Neutrophil (primary cell): ENCODE data around the gene HNRNPR.
"Not testable (repeated sequence)": the region's sequence is repeated elsewhere in the genome, so short reads cannot be mapped to it uniquely, and the experiment has no call there.

ENCODE experiments used
- H3K27ac ChIP-seq: fragments of 200-600 bp; sonication (generic); 2 replicates; pipeline ENCODE4 v1.5.1; 2016; ENCODE audit warnings: mild to moderate bottlenecking, moderate library complexity
- H3K27me3 ChIP-seq: fragments of 200-600 bp; sonication (generic); 2 replicates; pipeline ENCODE4 v1.6.0; 2016; ENCODE audit warnings: mild to moderate bottlenecking
- H3K36me3 ChIP-seq: fragments of 200-600 bp; sonication (generic); 2 replicates; pipeline ENCODE4 v1.5.1; 2017
- H3K4me1 ChIP-seq, 2 experiments: fragments of 200-600 bp in 1 of 2; sonication (generic) in 1 of 2; 1 replicate in 1 of 2; 2 replicates in 1 of 2; pipeline versions ENCODE4 v1.5.1 to v1.6.1; 2013 to 2016; ENCODE audit warnings: low read depth in 1 of 2, low read length in 1 of 2, mild to moderate bottlenecking in 1 of 2, moderate library complexity in 1 of 2; ENCODE audit not compliant: control insufficient read depth in 1 of 2, insufficient read depth in 1 of 2
- H3K4me3 ChIP-seq, 2 experiments: fragments of 200-600 bp in 1 of 2; sonication (generic) in 1 of 2; 1 replicate in 1 of 2; 2 replicates in 1 of 2; pipeline ENCODE4 v1.5.1; 2013 to 2016; ENCODE audit warnings: low read depth in 1 of 2, low read length in 1 of 2, mild to moderate bottlenecking in 1 of 2, moderate library complexity in 1 of 2
- H3K9me3 ChIP-seq: fragments of 200-600 bp; sonication (generic); 2 replicates; pipeline ENCODE4 v1.5.1; 2016
- CTCF ChIP-seq: fragments of 200-600 bp; sonication (generic); IDR thresholded peaks from 2 replicates; pipeline ENCODE4 v1.5.1; 2016; ENCODE audit warnings: antibody characterized with exemption

HNRNPR gene

GRCh38 chr1:23325393-23325792, 18.7 kb downstream of the HNRNPR start:
- H3K27ac ChIP-seq: no peak overlapping the region
- peaks cover 54% of the 10 kb centered on the region for H3K36me3 ChIP-seq
- H3K9me3 ChIP-seq: no peaks in the 10 kb centered on the region
- H3K27me3 ChIP-seq: no peaks in the 10 kb centered on the region
- no peak overlapping the region for H3K4me3 ChIP-seq
- no peaks in the 10 kb centered on the region for H3K4me1 ChIP-seq
- TF ChIP-seq CTCF: no peak

DNA sequence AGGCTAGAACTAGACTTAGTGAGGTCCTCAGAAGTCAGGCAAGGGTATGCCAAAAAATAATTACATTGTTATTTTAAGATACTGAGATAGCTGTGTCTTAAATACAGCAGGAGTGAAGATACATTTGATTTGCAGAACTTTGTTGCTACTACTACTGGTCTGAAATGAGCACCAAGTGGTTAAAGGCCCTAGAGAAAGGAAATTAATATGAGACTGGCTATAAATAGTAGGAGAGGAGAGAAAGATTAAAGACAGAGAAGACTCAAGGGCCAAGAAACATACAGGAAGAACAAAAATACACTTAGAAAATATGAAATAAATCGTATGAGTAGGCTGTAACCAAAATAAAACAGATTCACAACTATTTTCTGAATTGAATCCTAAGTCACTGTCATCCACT, 21.3 kb downstream of the HNRNPR start:
- Histone ChIP-seq H3K36me3 (peaks cover 56% of the 10 kb centered on the region), H3K9me3 (no peaks in the 10 kb centered on the region), H3K4me1 (no peaks in the 10 kb centered on the region), H3K27me3 (no peaks in the 10 kb centered on the region), H3K27ac (no peak overlapping the region), H3K4me3 (no peak overlapping the region)
- no peak for TF ChIP-seq CTCF

DNA sequence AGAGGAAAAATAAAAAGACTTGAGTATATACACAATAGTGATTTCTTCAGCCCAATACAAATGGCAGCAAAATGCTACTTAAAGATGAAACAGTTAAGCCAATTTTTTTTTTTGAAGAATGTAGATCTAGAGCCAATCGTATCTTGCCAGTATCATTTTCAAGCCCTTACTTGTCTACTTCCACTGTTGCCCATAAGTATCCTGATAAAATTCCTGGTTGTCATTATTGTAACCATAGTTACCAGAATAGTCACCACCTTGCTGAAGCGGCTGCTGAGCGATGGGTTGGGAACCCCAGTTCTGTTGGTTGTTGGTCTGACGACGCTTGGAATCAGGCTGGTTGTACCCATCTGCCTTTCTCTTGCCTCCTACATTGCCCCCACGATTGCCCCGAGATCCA, 33.8 kb downstream of the HNRNPR start:
- not testable (repeated sequence) for H3K9me3 ChIP-seq, H3K27me3 ChIP-seq, H3K27ac ChIP-seq, H3K4me3 ChIP-seq, H3K4me1 ChIP-seq
- H3K36me3 ChIP-seq: peaks cover 64% of the 10 kb centered on the region

- no peak overlapping the region for H3K4me3 ChIP-seq
- H3K36me3 ChIP-seq: peaks cover 48% of the 10 kb centered on the region
- TF ChIP-seq CTCF: no peak
- H3K4me1 ChIP-seq: no peaks in the 10 kb centered on the region
- no peaks in the 10 kb centered on the region for H3K27me3 ChIP-seq
- no peaks in the 10 kb centered on the region for H3K9me3 ChIP-seq
- H3K27ac ChIP-seq: no peak overlapping the region
These were observed 39.9 kb downstream of the HNRNPR start for GRCh38 chr1:23304140-23304620.

DNA sequence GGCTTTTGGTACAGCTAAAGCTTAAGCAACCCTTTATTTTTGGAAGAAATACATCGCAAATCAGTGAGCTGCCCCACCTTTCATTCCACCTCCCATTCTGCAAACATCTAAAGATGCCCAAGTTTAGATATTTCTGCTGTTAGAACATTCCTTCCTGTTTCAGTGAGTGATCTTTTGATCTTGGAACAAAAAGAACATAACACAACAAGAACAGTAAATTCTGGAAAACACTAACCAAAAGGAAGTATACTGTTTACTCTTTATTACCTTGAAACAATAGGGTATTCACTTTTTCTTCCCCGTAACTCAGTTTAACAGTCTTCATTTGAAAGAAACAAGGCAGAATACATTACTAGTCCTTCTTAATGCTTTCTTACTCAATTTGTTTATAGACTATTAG, 40.6 kb downstream of the HNRNPR start:
- Histone ChIP-seq H3K36me3 (peaks cover 41% of the 10 kb centered on the region), H3K9me3 (no peaks in the 10 kb centered on the region), H3K27ac (no peak overlapping the region), H3K4me1 (no peaks in the 10 kb centered on the region), H3K4me3 (no peak overlapping the region), H3K27me3 (no peaks in the 10 kb centered on the region)
- TF ChIP-seq CTCF: no peak

GRCh38 chr1:23296931-23297330, 47.2 kb downstream of the HNRNPR start:
- no peaks in the 10 kb centered on the region for H3K27me3 ChIP-seq
- peaks cover 26% of the 10 kb centered on the region for H3K36me3 ChIP-seq

More at GRCh38 chr1:23296931-23297330, 47.2 kb downstream of the HNRNPR start:
- no peak for TF ChIP-seq CTCF
- H3K4me1 ChIP-seq: no peaks in the 10 kb centered on the region
- H3K9me3 ChIP-seq: no peaks in the 10 kb centered on the region
- H3K27ac ChIP-seq: no peak overlapping the region
- H3K4me3 ChIP-seq: no peak overlapping the region
